ENCODE results near the gene TRIM72. TPM values are rescaled to one million over a fixed set of nuclear protein-coding genes. Genes with fewer than 3 reads are reported as not detected.

TRIM72 gene
- total RNA-seq, 1 experiment from 2014 or later, result 0.08 TPM

DNA sequence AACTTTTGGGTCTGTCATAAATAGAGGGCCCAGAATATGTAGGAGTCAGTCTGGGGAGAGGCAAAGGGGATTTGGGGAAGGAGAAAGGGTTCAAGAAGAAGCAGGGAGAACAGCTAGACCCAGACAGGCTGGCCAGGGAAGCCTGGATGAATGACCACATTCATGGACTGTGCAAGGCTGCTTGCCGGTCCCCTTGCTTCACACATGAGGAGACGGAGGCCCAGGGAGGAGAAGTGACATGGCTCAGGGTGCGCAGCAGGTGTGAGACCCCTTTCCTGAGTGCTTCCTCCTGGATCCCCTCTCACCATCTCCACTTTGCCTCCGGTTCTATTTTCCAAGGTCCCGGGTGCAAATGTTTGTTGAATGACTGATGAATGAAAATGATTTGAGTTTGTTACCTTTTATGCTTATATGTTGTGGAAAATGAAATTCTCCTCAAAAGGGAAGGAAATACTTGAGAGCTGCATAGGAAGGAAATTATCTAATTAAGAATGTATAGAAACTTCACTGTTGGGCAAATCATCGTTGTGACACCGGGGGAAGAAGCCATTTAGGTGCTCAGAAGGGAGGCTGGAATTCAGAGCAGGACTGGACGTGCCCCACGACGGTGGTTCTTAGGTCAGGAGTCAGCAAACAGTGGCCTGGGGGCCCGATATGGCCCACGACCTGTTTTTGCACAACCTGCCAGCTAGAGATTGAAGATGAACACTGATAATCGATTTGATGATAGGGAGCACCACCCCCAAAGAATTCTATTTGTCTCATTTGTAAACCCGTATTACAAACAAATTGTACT is 46.4 kb downstream of the TRIM72 start:
- peaks cover 8% of the 10 kb centered on the region for H3K4me1 ChIP-seq (ENCODE audit: control insufficient read depth, insufficient read depth, low read length)
- H3K27me3 ChIP-seq (ENCODE audit: control insufficient read depth, insufficient read depth, low read length), result no peaks in the 10 kb centered on the region
- BruUV-seq (replicated peaks), result no TSS peak
- in situ Hi-C loops (cut with HindIII; ENCODE audit: low pct_unique_long_range_greater_than_20kb, low sequenced_read_pairs), result no loop called here
- H3K4me3 ChIP-seq (ENCODE audit: low read depth in 2 of 2, low read length in 2 of 2), result no peak overlapping the region
- intact Hi-C loops (cut with micrococcal nuclease; ENCODE audit: unreplicated experiment), result loop anchor here (10.0 kb wide), 2 partner anchors 54 to 56 kb away; partner anchors contain the start of gene PYCARD
- ChIA-PET POLR2A (no interaction called here), CTCF (no interaction called here)
- no peak overlapping the region for H3K27ac ChIP-seq (ENCODE audit: low read length)
- no peak for DNase-seq (ENCODE audit: low read depth, low spot score)
- ATAC-seq, result no peak
- H3K36me3 ChIP-seq (ENCODE audit: control insufficient read depth, insufficient read depth, low read length), result no peaks in the 10 kb centered on the region
- no peaks in the 10 kb centered on the region for H3K9me3 ChIP-seq (ENCODE audit: control insufficient read depth, insufficient read depth, low read depth, low read length)
- no peak for TF ChIP-seq SIN3A (IDR thresholded peaks at IDR 0.05; ENCODE audit: borderline replicate concordance, insufficient read depth, low read depth, low read length)

DNA sequence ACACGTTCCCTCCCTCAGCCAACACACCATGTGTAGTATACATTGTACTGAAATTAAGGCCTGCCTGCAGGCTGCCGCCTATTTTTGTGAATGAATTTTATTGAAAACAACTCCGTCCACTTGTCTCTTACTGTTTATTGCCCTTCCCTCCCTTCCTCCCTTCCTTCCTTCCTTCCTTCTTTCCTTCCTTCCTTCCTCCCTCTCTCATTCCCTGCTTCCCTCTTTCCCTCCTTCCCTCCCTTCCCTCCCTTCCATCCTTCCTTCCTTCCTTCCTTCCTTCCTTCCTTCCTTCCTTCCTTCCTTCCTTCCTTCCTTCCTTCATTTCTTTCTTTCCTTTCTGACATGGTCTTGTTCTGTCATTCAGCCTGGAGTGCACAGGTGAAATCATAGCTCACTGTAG is 48.2 kb downstream of the TRIM72 start:
- no TSS peak for BruUV-seq (replicated peaks)
- in situ Hi-C loops (cut with HindIII; ENCODE audit: low pct_unique_long_range_greater_than_20kb, low sequenced_read_pairs) (no loop called here), intact Hi-C loops (cut with micrococcal nuclease; ENCODE audit: unreplicated experiment) (loop anchor here (10.0 kb wide), 2 partner anchors 53 to 57 kb away; partner anchors contain the start of gene PYCARD)
- CTCF ChIA-PET, result no interaction called here
- Histone ChIP-seq H3K27me3 (ENCODE audit: control insufficient read depth, insufficient read depth, low read length) (no peaks in the 10 kb centered on the region), H3K4me3 (ENCODE audit: low read depth in 2 of 2, low read length in 2 of 2) (no peak overlapping the region), H3K9me3 (ENCODE audit: control insufficient read depth, insufficient read depth, low read depth, low read length) (no peaks in the 10 kb centered on the region), H3K27ac (ENCODE audit: low read length) (no peak overlapping the region), H3K4me1 (ENCODE audit: control insufficient read depth, insufficient read depth, low read length) (peaks cover 14% of the 10 kb centered on the region), H3K36me3 (ENCODE audit: control insufficient read depth, insufficient read depth, low read length) (no peaks in the 10 kb centered on the region)
- TF ChIP-seq TCF7L2 (IDR thresholded peaks at IDR 0.05; ENCODE audit: low read depth, low read length) (no peak), REST (IDR thresholded peaks at IDR 0.05; ENCODE audit: insufficient read depth in 1 of 2, low read depth in 2 of 2, low read length in 1 of 2) (no peak), CTCF (IDR thresholded peaks at IDR 0.05) (no peak), POLR2AphosphoS5 (IDR thresholded peaks at IDR 0.05; ENCODE audit: low read depth, low read length) (no peak), SIN3A (IDR thresholded peaks at IDR 0.05; ENCODE audit: borderline replicate concordance, insufficient read depth, low read depth, low read length) (no peak)
- POLR2A ChIA-PET, result interaction anchor here (0.7 kb wide), 1 partner anchor 612 kb away, joined by 4 read pairs; the partner anchor contains the start of gene ZNF267
- DNase-seq (ENCODE audit: low read depth, low spot score) (no peak), ATAC-seq (no peak)
